GM23338 (cell line): ENCODE measurements around the gene LPP.

Source experiments
- CREB1 ChIP-seq: fragments of 250-450 bp; sonication (Bioruptor Pico); IDR thresholded peaks from 2 replicates; pipeline ENCODE4 v1.5.0; 2020; ENCODE audit warnings: low read depth, mild to moderate bottlenecking, moderate library complexity
- CTCF ChIP-seq, 2 experiments: fragments of 200-600 bp in 1 of 2; sonication (generic) in 1 of 2; conservative IDR thresholded peaks; 2 replicates each; pipeline versions ENCODE4 v1.5.1 to v1.6.1; 2016 to 2017; ENCODE audit warnings: antibody characterized with exemption in 2 of 2, low read depth in 2 of 2, mild to moderate bottlenecking in 2 of 2, moderate library complexity in 1 of 2
- ETS1 ChIP-seq: IDR thresholded peaks from 2 replicates; pipeline ENCODE4 v1.6.1; 2016; ENCODE audit warnings: antibody characterized with exemption
- EZH2 ChIP-seq: fragments of 200-600 bp; sonication (generic); IDR thresholded peaks from one replicate; pipeline ENCODE4 v1.8.0; 2017; ENCODE audit warnings: antibody characterized with exemption, mild to moderate bottlenecking, low read depth; ENCODE audit not compliant: unreplicated experiment
- EZH2phosphoT487 ChIP-seq: fragments of 200-600 bp; sonication (generic); IDR thresholded peaks from one replicate; pipeline ENCODE4 v1.8.1; 2018; ENCODE audit warnings: antibody characterized with exemption; ENCODE audit not compliant: unreplicated experiment
- JUNB ChIP-seq: IDR thresholded peaks from one replicate; pipeline ENCODE4 v1.6.1; 2016; ENCODE audit warnings: antibody characterized with exemption; ENCODE audit not compliant: unreplicated experiment
- NANOG ChIP-seq: IDR thresholded peaks from 2 replicates; pipeline ENCODE4 v1.6.1; 2016; ENCODE audit warnings: antibody characterized with exemption, borderline replicate concordance
- POLR2AphosphoS5 ChIP-seq: IDR thresholded peaks from 2 replicates; pipeline ENCODE4 v1.6.1; 2016; ENCODE audit warnings: antibody characterized with exemption, low read depth
- REST ChIP-seq: IDR thresholded peaks from one replicate; pipeline ENCODE4 v1.6.1; 2018; ENCODE audit warnings: antibody characterized with exemption; ENCODE audit not compliant: unreplicated experiment
- ZNF462 ChIP-seq: fragments of 250-450 bp; sonication (Bioruptor Pico); IDR thresholded peaks from 2 replicates; pipeline ENCODE4 v1.5.0; 2020; ENCODE audit warnings: mild to moderate bottlenecking, moderate library complexity

- TF ChIP-seq EZH2phosphoT487 (no peak), CTCF (conservative IDR thresholded peaks at IDR 0.05; ENCODE audit: low read depth in 2 of 2) (no peak), ETS1 (no peak), NANOG (no peak), POLR2AphosphoS5 (no peak), REST (no peak), CREB1 (CRISPR knock-in tag) (no peak), EZH2 (no peak), JUNB (no peak), ZNF462 (CRISPR knock-in tag) (no peak)
Measured at GRCh38 chr3:188581365-188581764, 427.4 kb downstream of the LPP start.
